Measurements from ENCODE around the gene OTOP2. TPM values are rescaled to one million over a fixed set of nuclear protein-coding genes. Genes with fewer than 3 reads are reported as not detected.

OTOP2 gene
- total and polyA plus RNA-seq, 9 of the 15 experiments (the other 6 are each of a cell fraction or from before 2014, with no cell fraction given) = 0.04 to 0.36 (median 0.14) TPM; not detected in 1

- TF ChIP-seq THRB (CRISPR knock-in tag; conservative IDR thresholded peaks at IDR 0.05) = no peak
- TF ChIP-seq TEAD2 (tag; IDR thresholded peaks at IDR 0.05) = no peak
- no peak for TF ChIP-seq ZMIZ1 (IDR thresholded peaks at IDR 0.05; ENCODE audit: low read depth in 2 of 2, low read length in 2 of 2)
- TF ChIP-seq ZNF23 (CRISPR knock-in tag; IDR thresholded peaks at IDR 0.05) = no peak
- TF ChIP-seq ESRRA (IDR thresholded peaks at IDR 0.05; ENCODE audit: borderline replicate concordance, low read depth) = peak; percentile 32; the same call in 1 of the 2 replicates
- no peak for TF ChIP-seq PATZ1 (CRISPR knock-in tag; IDR thresholded peaks at IDR 0.05; ENCODE audit: borderline replicate concordance)
- no peak for TF ChIP-seq CCAR2 (IDR thresholded peaks at IDR 0.05; ENCODE audit: low read depth, low read length)
- TF ChIP-seq HOXB6 (CRISPR knock-in tag; IDR thresholded peaks at IDR 0.05; ENCODE audit: borderline replicate concordance) = no peak
- TF ChIP-seq PTBP1 (IDR thresholded peaks at IDR 0.05; ENCODE audit: low read depth, low read length) = no peak
- no peak for TF ChIP-seq ZFP1 (CRISPR knock-in tag; IDR thresholded peaks at IDR 0.05)
- TF ChIP-seq CC2D1A (IDR thresholded peaks at IDR 0.05) = 0 out of 2 replicates have a peak, but pooled peaks have one; percentile 27
- TF ChIP-seq NFE2L1 (tag; IDR thresholded peaks at IDR 0.05; ENCODE audit: borderline replicate concordance, low read depth) = no peak
- TF ChIP-seq ZBTB8A (IDR thresholded peaks at IDR 0.05; ENCODE audit: partially characterized antibody) = no peak
- no peak for TF ChIP-seq FOXP1 (CRISPR knock-in tag; IDR thresholded peaks at IDR 0.05)
- TF ChIP-seq XRCC5 (IDR thresholded peaks at IDR 0.05; ENCODE audit: low read depth, low read length) = no peak
- TF ChIP-seq ZNF124 (CRISPR knock-in tag; IDR thresholded peaks at IDR 0.05) = no peak
- TF ChIP-seq HDAC8 (tag; IDR thresholded peaks at IDR 0.05) = no peak
- TF ChIP-seq L3MBTL2 (IDR thresholded peaks at IDR 0.05) = peak; percentile 94
- TF ChIP-seq RB1 (IDR thresholded peaks at IDR 0.05; ENCODE audit: low read depth) = peak; percentile 63; the same call in 1 of the 2 replicates
- TF ChIP-seq RBM25 (IDR thresholded peaks at IDR 0.05; ENCODE audit: low read depth, low read length, severe bottlenecking) = no peak
- no peak for TF ChIP-seq ELK3 (CRISPR knock-in tag; IDR thresholded peaks at IDR 0.05)
These were observed 379 bp upstream of the OTOP2 start (continued) for GRCh38 chr17:74923538-74924249.
